Activated CD4-positive, alpha-beta T cell treated with anti-CD3 and anti-CD28 coated beads for 48 hours (primary cell): ENCODE data around the gene RNF212.
"Not testable (repeated sequence)": the region's sequence is repeated elsewhere in the genome, so short reads cannot be mapped to it uniquely, and the experiment has no call there.

Experiments
- DNase-seq: peaks from one replicate; pipeline ENCODE4 v3.0.0-alpha.2; 2020

The RNF212 gene

DNA sequence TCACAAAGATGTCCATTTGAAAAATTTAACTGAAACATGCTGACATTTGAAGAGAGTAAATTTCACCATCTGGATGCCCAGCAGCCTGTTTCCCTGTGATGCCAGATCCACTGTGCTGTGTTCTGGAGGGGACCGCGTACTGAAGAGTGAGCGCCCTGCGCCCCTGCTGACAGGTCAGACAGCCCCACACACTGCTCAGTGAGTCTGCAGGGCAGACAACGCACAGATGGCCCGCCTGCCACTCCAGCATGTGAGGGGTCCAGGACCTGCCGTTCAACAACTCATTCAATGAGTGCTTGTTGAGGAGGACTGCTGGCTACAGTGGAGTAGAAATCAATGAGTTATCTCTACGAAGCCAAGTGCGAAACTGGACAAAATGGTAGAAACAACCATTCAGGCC, 52.7 kb downstream of the RNF212 start:
- no peak for DNase-seq

DNA sequence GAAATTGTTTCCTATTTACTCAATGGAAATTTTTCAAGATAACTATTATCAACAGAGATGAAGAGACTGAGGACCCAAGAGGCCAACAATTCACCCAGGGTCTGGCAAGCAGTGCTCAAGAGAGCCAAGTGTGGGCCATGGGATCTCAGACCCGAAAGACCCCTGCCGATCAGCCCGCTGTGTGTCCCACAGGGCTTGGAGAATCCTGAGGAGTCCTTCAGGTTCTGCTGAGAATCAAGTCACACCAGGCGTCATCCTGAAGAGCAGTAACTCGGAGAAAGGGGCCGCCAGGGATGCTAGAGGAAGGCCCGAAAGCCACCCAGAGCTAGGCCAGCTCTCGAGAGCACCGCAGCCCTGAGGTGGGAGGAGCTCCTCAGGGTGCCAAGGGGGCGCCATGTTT, 53.2 kb downstream of the RNF212 start:
- no peak for DNase-seq

DNA sequence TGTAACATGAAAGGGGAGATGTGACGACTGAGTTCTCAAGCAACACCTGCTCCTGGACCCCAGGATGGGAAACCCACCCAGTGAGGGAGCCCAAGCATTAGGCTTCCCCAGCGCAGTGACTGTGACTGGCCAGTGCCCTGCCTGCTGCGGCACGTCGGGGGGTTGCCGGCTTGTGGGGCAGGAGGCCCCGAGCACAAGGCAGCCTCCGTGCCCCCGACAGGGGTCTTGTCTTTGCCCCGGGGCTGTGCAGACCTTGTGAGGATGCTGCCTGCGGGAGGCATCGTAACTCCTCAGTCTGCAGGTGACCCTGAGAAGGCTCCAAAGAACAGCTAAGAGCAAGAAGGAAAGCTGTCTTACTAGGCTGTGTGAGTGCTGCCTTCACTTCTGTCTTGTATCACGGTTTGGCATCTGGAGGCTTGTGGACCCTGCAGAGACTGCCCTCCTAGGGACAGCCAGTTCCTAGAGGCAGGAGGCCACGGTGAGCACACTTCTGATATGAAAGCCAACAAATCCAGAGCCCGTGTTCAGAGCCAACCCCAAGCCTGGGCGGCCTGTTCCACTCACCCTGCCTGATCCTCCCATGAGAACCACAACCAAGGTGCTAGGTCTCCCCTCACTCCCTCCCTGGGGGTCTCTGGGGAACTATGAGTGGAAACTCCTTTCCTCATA, 54.2 kb downstream of the RNF212 start:
- DNase-seq = no peak

DNA sequence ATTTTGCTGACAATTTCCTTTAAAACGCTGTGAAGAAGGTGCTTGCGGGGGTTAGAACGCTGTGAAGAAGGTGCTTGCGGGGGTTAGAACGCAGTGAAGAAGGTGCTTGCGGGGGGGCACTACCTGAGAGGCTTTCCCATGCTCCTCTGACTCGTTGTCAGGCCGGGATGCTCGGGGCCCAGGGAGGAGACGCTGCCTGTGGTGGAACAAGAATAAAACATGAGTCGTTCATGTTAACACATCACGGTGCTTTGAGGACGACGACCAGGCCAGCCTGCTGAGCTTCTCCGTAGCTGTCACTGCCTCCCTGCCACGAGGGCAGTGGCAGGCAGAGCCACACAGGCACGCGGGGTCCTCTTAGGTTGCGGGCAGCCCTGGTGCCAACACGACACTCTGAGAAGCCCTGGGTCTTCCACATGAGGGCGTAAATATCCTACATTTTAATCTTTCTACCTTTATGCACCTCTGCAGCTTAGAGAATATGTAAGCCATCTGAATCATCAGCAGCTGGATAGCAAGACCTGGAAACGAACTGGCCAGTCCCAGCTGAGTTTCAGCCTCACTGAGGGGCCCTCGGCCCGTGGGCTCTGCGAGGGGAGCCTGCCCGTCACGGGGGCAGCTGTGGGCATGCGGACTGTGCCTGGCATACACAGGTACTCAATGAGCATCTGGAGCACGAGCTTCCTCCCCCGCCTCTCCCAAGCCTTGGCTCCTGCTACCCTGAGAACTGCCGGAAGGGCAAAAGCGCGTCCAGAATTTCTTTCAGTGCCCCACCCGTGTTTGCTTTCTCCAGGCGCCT, 55.0 kb downstream of the RNF212 start:
- DNase-seq = no peak

DNA sequence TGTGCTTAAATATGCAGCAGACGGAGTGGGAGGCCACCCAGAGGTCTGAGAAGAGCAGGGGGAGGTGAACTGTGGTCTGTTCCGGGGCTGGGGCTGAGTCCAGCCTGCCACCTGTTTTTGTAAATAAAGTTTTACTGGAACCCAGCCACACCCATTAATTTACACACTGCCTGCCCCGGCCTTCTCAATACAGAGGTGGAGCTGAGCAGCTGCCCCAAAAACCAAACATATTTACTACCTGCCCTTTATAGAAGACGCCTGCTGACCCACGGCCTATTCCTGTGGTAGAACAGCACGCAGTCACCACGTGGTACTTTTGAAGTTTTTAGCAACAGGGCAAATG, 56.0 kb downstream of the RNF212 start:
- DNase-seq = no peak

DNA sequence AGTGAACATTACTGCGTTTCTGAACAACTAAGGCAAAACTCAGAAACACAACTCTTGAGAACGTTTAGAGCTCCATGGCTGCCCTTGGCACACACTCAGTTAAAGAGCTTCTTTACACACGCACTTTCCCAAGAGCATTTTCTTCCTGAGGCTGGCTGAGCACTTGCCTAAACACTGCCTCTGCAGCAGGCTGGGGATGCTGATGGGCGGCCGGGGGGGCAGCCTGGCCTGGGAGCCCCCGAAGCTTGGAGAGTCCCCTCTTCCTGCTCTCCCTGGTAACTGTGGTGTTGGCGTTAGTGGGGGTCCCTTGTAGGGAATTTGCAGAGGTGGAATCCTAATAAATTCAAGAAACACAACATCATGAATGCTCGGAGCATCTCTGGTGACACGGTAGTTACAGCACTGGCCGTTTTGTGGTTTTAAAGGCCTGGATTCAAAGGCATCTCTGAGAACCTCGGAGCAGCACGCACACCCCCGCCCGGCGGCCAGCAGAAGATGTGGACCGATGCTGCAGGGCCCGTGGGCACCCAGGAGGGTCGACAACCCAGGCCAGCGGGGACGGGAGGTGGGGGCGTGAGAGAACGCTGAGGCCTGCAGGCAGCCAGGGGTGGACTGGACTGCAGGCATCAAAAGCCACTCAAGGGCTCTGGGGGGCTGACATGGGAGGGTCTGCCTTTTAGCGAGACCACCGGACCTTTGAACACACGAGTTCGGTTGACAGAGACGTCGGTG, 56.5 kb downstream of the RNF212 start:
- DNase-seq = no peak

DNA sequence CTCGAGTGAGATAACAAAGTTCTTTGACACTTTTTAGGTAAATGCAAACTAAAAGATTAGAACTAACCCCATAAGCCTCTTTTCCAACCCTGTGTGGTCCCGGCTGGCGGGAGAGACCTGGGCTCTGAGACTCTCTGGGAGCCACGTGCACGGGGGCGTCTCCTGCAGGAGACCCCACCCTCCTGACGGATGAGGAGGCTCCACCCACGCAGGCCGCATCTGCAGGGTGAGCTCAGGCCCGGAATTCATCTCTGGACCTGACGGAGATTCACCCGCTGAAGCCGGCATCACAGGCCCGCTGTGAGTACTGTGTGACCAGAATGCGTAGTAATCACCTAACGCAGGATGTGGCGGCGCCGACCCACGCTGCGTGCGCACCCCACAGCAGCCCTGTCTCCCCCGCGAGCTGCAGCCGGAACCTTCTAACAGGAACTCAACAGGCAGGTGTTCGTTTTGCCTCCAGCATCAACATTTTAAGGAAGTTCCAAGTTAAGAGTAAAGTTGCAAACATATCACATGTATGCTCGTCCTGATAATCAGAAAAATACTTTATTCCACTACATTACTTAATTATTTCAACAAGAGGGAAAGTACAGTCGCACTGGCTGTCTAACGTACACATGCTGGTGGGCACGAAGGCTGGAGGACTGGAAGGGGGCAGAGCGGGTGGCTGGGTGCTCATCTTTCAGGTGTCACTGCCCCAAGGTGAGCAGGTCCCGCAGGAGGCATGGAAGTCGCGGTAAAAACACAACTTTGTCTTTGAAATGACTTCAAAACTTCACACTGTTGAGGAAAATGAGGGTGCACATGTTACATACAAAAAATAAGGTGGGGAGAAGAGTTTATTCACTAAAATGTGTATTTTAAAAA, 57.4 kb downstream of the RNF212 start:
- DNase-seq = peak; percentile 84

DNA sequence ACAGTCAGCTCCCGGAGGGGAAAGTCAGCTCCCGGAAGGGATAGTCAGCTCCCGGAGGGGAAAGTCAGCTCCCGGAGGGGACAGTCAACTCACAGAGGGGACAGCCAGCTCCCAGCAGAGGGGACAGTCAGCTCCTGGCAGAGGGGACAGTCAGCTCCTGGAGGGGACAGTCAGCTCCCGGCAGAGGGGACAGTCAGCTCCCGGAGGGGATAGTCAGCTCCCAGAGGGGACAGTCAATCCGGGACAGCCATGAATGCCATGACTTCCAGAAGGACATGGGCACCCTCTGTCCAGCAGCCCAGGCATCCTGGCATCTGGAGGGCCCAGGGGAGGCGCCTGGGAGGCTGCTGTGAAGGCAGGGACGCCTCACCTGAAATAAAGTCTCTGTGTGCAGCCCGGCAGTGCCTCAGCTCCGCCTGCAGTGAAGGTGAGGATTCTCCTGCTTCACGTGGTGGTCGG, 58.1 kb downstream of the RNF212 start:
- not testable (repeated sequence) for DNase-seq

DNA sequence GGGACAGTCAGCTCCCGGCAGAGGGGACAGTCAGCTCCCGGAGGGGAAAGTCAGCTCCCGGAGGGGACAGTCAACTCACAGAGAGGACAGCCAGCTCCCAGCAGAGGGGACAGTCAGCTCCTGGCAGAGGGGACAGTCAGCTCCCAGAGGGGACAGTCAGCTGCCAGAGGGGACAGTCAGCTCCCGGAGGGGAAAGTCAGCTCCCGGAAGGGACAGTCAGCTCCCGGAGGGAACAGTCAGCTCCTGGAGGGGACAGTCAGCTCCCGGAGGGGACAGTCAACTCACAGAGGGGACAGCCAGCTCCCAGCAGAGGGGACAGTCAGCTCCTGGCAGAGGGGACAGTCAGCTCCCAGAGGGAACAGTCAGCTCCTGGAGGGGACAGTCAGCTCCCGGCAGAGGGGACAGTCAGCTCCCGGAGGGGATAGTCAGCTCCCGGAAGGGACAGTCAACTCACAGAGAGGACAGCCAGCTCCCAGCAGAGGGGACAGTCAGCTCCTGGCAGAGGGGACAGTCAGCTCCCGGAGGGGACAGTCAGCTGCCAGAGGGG, 58.6 kb downstream of the RNF212 start:
- DNase-seq = not testable (repeated sequence)

DNA sequence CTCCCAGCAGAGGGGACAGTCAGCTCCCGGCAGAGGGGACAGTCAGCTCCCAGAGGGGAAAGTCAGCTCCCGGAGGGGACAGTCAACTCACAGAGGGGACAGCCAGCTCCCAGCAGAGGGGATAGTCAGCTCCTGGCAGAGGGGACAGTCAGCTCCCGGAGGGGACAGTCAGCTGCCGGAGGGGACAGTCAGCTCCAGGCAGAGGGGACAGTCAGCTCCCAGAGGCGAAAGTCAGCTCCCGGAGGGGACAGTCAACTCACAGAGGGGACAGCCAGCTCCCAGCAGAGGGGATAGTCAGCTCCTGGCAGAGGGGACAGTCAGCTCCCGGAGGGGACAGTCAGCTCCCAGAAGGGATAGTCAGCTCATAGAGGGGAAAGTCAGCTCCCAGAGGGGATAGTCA, 59.5 kb downstream of the RNF212 start:
- DNase-seq = not testable (repeated sequence)

DNA sequence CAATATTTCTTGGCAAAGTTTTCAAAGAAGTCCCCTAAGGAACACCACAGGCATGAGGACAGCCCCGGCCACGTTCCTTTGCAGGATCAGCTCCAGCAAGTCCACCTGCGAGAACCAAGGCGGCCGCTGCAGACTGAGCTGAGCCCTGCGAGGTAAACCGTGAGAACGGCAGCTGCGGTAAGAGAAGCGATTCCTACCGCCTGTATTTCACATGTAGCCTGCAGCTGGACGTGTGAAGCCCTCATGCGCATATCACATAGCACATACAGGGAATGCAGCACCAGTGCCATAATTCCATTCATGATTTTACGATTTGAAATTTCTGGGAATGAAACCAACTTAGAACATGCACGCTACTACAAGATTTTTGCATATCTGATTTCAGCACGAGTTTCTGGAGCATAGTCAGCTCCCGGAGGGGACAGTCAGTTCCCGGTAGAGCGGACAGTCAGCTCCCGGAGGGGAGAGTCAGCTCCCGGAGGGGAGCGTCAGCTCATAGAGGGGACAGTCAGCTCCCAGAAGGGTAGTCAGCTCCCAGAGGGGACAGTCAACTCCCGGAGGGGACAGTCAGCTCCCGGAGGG, 60.2 kb downstream of the RNF212 start:
- DNase-seq = no peak

DNA sequence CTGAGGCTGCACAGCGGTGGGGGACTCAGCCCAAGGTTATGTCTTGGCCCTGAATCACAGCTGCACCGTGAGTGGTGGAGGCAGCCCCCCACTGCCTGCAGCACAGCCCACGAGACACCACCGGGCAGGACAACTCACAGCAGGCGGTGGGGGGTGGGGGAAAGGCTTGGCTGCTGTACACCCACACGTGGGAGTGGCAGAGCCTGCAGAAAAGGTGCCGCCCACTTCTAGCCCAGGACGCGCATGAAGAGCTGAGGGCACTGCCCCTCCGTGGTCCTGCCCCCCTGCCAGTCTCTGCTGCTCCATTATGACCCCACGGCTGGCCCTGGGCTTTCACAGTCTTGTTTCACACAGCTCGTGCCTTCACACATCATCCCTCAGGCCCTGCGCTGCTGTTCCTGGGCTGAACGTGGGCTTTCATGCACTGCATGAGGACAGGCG, 61.1 kb downstream of the RNF212 start:
- no peak for DNase-seq

DNA sequence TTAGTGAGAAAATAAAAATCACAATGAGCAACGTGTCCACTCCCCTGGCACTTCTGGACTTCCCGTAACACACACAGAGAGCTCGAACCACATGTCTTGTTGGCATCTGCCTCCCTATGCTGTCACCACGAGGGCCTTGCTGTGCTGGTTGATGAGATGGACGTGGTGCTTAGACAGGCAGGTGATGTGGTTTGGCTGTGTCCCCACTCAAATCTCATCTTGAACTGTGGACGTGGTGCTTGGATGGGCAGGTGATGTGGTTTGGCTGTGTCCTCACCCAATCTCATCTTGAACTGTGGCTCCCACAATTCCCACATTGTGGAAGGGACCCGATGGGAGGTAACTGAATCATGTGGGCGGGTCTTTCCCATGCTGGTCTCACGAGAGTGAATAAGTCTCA, 61.9 kb downstream of the RNF212 start:
- DNase-seq = no peak

DNA sequence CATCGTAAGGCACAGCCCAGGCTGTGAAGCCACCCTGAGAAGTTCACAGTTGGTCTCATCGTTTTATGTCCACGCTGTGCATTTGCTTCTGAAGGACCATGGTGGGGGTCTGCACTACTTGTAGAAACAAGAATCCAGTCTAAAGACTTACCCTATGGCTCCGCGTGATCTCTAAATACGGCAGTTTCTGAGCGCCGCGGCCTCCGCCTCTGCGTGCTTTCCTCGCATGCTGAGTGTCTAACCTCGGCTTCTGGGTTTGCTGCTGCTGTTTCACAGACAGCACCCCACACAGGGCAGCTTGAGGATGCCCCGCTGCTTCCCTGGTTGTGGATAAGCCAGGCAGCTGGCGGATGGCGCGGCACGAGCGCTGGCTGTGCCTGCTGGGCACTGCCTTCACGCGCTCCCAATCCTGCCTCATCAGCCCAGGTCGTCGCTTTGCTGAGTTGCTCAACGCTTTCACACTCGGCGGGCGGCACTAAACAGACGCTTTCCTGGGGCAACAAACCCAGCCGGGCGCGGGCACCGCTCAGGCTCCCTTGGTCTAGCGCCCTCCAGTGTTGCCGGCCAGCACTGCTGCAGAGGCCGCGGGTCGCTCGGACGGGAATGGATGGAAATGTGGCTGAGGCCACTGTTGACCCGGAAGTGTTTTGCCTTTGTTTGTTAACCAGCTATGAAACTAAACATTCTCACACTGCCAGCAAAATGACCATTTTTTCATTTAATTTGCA, 62.7 kb downstream of the RNF212 start:
- no peak for DNase-seq

DNA sequence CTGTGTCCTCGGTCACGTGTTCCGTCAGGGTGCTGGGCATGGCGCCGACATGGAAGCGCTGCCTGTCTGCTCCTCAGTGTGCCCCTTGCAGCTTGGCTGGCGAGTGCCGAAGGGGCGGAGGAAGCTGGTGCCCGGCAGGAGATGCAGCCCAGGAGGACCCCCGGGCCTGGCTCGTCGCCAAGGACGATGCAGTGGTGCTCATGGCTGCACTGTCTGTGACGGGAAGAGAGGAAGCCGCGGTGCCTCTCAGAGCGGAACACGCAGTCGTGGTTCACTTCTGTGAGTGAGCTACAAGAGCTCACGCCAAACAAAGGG, 63.8 kb downstream of the RNF212 start:
- no peak for DNase-seq

DNA sequence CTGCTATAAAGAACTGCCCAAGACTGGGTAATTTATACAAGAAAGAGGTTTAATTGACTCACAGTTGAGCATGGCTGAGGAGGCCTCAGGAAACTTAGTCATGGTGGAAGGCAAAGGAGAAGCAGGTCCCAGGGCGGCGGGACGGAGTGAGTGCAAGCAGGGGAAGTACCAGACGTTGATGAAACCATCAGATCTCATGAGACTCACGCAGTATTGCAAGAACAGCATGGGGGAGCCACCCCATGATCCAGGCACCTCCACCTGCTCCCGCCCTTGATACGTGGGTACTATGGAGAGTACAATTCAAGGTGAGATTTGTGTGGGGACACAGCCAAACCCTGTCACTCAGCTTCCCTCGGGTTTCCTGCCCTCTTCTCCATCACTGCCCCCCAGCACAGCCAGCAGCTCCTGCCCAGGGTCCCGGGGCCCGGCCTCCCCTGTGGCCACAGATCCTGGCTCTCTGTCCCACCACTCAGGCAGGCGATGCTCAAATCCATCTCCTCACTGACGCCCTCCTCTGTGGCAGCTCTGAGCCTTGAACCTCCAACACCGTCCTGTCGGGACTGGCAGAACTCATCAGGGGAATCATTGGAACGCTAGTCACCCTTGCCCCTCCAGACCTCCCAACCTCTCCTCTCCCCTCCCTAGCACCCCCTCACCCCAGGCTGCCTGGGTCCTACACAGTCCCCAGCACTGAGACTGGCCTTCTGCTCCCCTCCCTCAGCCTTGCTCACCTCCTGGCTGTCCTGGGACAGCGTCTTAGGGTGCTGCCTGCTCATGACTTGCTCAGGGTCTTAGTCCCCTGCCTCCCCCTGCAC, 64.4 kb downstream of the RNF212 start:
- peak; percentile 72 for DNase-seq

DNA sequence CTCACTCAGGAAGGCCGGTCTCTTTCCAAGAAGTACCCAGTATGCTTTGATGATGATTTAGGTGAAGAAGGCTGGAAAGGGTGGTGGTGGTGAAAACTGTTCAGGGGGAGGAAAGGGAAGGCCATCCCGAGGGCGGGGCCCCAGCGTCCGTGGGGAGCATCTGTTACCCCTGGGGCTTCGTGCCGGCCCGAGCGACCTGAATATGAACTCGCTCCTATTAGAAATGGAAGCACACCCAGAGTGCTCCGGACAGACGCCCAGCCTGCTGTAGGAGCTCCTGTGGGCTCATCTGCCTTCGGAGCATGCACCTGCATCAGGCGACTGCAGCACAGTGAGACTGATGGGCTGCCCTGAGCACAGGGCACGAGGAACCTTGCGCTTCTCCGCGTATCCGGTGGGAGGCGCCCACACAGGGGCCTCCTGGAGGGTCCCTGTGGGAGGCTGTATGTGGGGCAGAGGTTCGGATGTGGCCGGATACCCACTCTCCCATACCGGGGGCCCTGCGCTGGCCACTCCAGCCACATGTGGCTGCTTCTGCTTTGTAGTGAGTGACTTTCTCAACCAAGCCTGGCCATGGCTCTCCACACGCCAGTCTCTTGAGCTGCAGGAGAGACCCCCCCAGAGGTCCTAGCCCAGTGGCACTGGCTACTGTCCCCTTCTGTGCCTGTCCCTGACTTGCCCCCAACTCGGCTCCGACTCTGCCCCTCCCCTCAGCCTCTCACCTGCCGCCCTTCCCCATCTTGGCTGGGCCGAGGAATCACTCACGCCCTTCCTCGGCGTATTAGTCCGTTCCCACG, 65.2 kb downstream of the RNF212 start:
- DNase-seq = no peak

DNA sequence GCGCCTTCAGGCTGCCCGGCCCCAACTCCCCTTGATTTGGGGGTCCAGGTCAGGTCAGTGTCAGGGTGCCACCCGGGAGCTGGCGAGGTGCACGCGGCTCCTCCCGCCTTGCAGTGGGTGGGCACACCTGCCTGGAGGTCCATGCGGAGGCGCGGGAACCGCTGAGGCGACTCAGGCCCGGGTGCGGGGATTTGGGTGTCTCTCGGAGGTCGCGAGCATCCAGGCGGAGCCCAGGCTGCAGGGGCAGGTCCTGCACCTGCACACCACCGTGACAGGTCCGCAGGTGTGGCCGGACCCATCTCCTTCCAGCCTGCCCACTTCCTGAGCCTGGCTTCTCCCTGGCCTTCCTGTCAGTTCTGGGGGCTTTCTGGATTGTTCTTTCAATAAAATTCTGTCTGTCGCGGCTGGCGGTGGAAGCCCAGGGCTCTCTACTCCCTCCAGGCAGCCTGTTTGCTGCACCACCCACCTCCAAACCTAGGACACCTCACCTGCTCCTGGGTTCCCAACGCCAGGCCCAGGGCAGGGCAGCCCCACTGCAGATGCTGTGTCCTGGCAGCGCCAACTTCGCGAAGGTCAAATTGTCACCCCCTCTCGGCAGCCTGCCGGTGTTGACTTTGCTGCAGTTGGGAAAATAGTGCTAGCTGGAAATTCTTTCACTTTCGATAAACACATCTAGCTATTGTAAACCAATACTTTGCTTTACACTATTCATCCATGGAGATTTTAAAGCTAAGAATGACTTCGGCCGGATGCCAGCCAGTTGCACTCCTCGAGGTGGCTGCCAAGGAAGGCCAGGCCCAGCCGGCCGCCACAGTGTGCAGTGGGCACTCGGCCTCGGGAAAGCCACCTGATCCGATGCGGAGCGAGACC, 66.0 kb downstream of the RNF212 start:
- no peak for DNase-seq

DNA sequence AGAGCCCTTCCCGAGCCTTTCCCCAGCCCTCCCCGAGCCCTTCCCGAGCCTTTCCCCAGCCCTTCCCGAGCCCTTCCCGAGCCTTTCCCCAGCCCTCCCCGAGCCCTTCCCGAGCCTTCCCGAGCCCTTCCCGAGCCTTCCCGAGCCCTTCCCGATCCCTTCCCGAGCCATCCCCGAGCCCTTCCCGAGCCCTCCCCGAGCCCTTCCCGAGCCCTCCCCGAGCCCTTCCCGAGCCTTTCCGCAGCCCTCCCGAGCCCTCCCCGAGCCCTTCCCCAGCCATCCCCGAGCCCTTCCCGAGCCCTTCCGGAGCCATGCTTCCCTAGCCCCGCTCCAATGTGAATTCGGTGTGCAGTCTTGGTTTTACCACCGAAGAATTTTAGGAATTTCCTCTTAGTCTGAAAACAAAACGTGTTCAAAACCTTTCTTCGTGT, 66.8 kb downstream of the RNF212 start:
- peak; percentile 2 for DNase-seq
